Mucosa of gallbladder (tissue), 1 donor: Measurements from ENCODE around the gene GPR55. TPM values are rescaled to one million over a fixed set of nuclear protein-coding genes. Genes with fewer than 3 reads are reported as not detected.
A peak's percentile ranks its signal among the peaks of the same experiment; 100 is the strongest.

Experiments used
- DNase-seq: peaks from one replicate; pipeline ENCODE4 v3.0.0-alpha.2; 2020; ENCODE audit warnings: low spot score
- total RNA-seq: library from RNA; stranded (reverse); gene quantifications from one replicate; pipeline ENCODE4 v1.2.1, GENCODE V29; 2021
- donor health status: DM: no; HTN: no; CAD: no.

GPR55 gene
- total RNA-seq, 1 donor from 2014 or later = 0.37 TPM

DNA sequence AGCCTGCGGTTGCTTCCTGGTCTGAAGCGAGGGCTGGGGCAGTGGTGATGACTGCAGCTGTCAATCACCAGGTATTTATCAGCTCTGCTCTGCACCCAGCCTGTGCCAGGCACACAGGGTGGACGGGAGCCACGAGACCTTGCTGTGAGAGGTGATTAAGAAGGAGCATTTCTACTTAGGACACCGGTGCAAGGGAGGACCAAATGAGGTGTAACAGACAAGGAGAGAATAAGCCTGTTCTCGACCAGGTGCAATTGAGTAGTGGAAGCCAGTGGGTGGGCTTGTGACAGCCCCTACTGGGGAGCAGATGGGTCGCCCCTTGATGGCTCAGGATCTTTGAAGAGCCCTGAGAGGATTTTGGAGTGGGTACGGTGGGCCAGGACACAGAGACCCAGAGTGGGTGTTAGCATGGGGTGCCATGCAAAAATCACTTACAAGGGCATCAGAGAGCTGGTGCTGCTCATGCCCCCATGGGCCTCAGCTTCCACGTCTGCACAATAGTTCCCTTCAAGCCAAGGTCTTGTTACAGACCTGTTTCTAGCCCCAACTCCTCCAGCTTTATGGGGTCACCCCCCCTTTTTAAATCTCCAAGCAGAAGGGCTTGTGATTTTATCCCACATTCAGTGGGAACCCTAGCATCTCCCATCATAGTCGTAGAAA, 24.6 kb downstream of the GPR55 start:
- no peak for DNase-seq

GRCh38 chr2:230899786-230900185, 25.3 kb downstream of the GPR55 start:
- no peak for DNase-seq

- DNase-seq = no peak
Observed at GRCh38 chr2:230899287-230899686, 25.8 kb downstream of the GPR55 start.

- DNase-seq = no peak
Observed at GRCh38 chr2:230898713-230899091, 26.3 kb downstream of the GPR55 start.

GRCh38 chr2:230898016-230898712, 26.9 kb downstream of the GPR55 start:
- no peak for DNase-seq

DNA sequence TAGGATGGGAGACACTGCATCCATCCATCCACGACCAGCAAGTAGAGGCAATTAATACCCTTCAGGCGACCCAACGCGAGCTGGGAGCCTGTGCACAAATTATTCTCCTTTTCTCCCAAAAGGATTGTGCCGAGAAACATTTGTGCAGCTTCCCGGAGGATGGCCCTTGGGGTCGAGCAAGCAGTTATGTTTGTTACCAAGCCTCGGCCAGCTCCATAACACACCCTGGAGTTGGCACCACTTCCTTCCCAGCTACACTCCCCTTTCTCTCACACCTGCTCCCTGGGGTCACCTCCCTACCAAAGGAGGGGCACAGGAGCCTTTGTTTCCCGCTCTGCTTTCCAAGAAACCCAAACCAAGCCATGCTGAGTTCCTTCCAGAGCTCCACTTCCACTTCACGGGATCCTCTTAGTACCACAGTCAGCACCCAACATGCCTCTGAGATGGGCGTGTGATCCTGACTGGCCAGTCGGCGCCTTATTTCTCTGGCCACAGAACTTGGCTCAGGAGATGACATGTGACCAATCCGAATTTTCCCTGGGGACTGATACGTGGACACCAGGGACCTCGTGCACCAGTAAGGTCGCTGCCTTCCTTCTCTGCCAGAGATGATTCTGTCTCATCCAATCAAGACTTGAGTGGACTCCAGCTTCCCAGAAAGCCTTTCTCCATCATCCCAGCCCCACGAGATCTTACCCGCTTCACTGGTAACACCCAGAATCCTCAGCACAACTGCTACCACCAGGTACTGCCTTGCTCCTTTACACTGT, 28.5 kb downstream of the GPR55 start:
- no peak for DNase-seq

- DNase-seq = peak; percentile 57
Observed at GRCh38 chr2:230895536-230896345, 29.3 kb downstream of the GPR55 start.

GRCh38 chr2:230893841-230894781, 30.9 kb downstream of the GPR55 start:
- DNase-seq = no peak

GRCh38 chr2:230893338-230893737, 31.7 kb downstream of the GPR55 start:
- no peak for DNase-seq

GRCh38 chr2:230891509-230891908, 33.5 kb downstream of the GPR55 start:
- no peak for DNase-seq

DNA sequence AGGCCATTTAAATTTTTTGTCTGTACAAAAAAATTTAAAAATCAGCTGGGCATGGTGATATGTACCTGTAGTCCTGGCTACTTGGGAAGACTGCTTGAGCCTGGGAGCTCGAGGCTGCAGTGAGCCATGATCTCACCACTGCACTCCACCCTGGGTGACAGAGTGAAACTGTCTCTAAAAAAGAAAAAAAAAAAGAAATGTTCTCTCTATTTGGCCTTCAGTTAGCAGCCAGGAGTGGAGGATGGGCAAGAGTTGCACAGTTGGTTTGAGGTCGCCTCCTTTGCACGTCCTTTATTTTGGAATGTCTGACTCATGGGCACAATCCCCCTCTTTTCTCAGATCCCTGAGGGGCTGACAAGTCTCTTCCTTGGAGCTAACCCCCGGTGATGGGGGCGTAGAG, 34.0 kb downstream of the GPR55 start:
- DNase-seq = no peak

DNA sequence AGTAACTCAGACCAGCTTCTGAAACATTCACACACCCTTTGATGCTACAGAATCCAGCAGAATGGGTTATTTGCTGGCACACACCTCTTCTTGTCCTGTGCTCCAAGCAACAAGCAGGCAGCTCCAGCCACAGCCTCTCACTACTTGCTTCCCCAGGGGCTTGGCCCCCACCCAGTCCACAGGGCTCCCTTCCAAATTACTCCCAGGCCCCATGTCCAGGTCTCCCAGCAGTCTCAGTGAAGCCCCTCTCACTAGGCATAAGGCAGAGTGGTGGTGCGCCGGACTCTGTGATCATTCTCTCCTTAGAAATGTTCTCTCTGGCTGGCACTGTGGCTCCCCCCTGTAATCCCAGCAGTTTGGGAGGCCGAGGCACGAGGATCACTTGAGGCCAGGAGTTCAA, 34.4 kb downstream of the GPR55 start:
- DNase-seq = no peak

- no peak for DNase-seq
Observed at GRCh38 chr2:230889911-230890601, 35.0 kb downstream of the GPR55 start.

DNA sequence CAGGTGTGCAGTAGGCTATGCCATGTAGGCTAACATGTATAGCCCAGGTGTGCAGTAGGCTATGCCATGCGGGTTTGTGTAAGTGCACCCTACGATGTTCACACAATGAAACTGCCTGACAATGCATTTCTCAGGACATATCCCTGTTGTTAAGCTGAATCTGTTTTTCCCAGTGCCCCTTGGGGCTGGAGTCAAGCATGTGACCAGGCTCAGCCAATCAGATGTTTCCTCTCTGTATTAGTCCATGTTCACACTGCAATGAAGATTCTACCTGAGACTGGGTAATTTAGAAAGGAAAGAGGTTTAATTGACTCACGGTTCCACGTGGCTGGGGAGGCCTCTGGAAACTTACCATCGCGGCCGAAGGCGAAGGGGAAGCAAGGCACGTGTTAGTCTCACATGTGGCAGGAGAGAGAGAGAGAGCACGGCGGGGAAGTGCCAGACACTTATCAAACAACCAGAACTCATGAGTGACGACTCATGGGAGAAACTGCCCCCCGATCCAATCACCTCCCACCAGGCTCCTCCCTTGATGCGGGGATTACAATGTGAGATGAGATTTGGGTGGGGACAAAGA, 36.1 kb downstream of the GPR55 start:
- no peak for DNase-seq

DNA sequence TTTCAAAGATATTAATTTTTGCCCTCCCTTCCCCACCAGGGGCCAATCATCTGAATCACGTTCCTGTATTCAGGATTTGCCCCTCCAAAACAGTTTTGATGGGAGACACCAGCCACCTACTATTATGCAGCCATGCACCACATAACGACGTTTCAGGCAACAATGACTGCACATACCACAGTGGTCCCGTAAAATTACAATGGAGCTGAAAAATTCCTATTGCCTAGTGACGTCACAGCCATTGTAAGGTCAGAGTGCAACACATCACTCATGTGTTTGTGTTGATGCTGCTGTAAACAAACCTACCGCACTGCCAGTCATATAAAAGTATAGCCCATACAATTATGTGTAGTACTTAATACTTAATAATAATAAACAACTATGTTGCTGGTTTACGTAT, 37.7 kb downstream of the GPR55 start:
- DNase-seq = no peak

DNA sequence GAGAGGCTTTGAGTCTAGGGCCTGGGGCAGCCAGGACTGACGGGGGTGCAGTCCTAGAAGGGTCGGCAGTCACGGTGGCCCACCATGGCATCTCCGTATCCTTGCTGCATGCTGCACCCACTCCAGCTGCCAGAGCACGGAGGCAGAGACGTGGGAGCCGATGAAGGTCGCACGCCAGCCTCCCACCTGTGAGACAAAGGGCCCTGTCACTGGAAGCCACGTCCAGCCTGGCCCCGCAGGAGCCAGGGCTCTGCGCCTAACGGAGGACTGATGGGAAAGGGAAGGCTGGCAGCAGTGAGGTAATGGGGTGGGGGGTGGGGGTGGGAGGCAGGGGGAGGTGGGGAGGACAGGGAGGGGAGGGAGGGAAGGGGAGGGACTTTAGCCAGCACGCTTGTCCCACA, 38.4 kb downstream of the GPR55 start:
- no peak for DNase-seq

DNA sequence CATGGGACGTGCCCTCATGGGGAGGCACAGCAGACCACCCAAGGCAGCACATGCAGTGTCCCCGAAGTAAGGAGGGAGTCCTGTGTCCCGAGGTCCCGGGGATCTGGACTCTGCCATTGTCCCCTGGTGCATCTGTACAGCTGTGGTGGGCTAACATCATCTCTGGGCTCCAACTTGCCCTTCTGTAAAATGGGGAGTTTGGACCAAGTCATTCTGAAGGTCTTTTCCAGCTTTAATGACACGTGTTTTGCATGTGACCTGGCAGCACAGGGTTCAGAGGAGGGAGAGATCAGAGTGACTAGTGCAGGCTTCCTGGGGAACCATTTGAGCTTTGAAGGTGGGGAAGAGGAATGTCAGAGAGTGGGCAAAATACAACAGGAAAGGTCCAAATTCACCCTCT, 38.8 kb downstream of the GPR55 start:
- DNase-seq = no peak

DNA sequence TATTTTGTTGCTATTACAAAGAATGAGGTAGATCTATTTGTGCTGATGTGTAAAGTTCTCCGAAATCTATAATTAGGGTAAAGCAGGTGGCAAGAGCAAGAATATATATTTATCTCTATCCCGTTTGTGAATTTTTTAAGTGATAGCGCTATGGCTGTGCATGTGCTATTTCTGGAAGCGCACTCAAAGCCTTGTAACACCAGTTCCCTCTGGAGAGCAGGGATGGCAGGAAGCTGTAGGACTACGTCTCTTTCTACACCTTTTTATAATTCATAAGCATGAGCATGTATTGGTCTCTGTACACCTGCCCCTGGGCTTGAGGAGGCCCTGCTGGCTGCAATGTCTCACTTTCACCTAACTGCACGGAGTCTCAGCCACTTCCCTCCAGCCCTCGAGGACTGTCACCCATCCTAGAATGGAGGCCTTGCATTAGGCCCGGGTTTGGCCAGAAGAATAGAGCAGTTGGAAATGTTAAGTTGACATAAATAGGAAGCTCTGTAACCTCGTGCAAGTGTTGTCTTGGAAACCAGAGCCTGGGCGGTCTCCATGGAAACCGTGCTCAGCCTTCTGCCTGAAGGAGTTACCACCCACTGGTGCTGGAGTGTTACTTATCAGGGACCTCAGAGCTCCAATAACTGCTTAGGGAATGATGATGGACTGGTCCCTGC, 39.4 kb downstream of the GPR55 start:
- DNase-seq = no peak

- DNase-seq = no peak
Observed at GRCh38 chr2:230881840-230882239, 43.2 kb downstream of the GPR55 start.
